Erythroblast (primary cell): ENCODE data around the gene MARK2.

Source experiments
- GATA1 ChIP-seq: IDR thresholded peaks from 2 replicates; pipeline ENCODE4 v1.6.1; 2011; ENCODE audit warnings: low read depth, mild to moderate bottlenecking, control low read depth, low read length, moderate library complexity
- POLR2A ChIP-seq: IDR thresholded peaks from 2 replicates; pipeline ENCODE4 v1.6.1; 2011; ENCODE audit warnings: mild to moderate bottlenecking, low read length

DNA sequence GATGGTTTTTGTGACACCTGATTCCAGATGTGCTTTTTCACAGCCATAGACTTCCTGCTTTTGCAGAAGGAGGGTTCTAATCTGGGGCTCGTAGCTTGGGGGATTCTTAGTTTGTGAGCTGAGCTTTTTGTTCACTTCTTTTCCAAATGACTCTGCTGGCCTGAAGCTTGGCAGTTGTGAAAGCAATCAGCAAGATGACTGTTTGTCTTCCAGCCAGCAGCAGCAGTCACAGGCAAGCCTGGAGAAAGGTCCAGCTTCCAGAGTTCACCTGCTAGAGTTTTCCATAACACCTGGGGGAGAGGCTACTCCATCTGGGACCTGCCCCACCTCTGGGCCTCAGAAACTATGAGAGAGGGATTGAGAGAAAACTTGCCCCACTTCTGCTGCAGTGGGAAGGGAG, 4.1 kb downstream of the MARK2 start:
- no peak for TF ChIP-seq POLR2A
- TF ChIP-seq GATA1, result no peak
